22Rv1 (cell line): ENCODE data around the gene ULK2.
"Not testable (repeated sequence)": the region's sequence is repeated elsewhere in the genome, so short reads cannot be mapped to it uniquely, and the experiment has no call there.

Source experiments
- ZFX ChIP-seq: fragments of 450-650 bp; IDR thresholded peaks from 2 replicates; pipeline ENCODE4 v1.6.1; 2017; ENCODE audit warnings: antibody characterized with exemption, borderline replicate concordance
- TF ChIP-seq, protein P1 (sequence below): fragments of 450-650 bp; IDR thresholded peaks from 2 replicates; pipeline ENCODE4 v1.5.1; 2017; ENCODE audit warnings: mild to moderate bottlenecking

DNA sequence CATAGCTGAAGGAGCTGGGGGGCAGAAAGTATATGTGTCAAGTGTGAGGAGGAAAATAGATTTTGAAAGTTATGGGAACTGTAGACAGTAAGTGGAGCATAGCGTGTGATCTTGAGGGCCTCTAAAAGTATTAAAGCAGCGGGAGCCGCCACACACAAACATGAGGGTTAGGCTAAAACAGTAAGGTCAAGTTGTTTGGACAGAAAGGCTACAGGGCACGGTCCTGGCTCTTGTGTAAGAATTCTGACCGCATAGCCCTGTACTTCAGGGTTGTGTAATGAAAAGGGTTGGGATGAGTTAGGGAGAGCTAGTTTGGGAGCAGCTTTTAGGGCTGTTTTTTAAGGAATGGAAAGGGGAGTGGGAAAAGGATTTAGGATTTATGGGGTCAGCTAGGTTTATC lies 22.8 kb upstream of the ULK2 start:
- TF ChIP-seq, protein P1, sequence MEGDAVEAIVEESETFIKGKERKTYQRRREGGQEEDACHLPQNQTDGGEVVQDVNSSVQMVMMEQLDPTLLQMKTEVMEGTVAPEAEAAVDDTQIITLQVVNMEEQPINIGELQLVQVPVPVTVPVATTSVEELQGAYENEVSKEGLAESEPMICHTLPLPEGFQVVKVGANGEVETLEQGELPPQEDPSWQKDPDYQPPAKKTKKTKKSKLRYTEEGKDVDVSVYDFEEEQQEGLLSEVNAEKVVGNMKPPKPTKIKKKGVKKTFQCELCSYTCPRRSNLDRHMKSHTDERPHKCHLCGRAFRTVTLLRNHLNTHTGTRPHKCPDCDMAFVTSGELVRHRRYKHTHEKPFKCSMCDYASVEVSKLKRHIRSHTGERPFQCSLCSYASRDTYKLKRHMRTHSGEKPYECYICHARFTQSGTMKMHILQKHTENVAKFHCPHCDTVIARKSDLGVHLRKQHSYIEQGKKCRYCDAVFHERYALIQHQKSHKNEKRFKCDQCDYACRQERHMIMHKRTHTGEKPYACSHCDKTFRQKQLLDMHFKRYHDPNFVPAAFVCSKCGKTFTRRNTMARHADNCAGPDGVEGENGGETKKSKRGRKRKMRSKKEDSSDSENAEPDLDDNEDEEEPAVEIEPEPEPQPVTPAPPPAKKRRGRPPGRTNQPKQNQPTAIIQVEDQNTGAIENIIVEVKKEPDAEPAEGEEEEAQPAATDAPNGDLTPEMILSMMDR: not testable (repeated sequence)
- TF ChIP-seq ZFX: not testable (repeated sequence)
